BLaER1 treated with 17β-estradiol and CSF1 and Interleukin-3, amounts not matched to agents 10 nM and 100 nM (cell line): ENCODE measurements around the gene CFAP410.
"Not testable (repeated sequence)": the region's sequence is repeated elsewhere in the genome, so short reads cannot be mapped to it uniquely, and the experiment has no call there.

ENCODE experiments used
- H3K27ac ChIP-seq, 11 experiments: shearing (Covaris generic); formaldehyde crosslinking; 2 replicates each; pipeline ENCODE4 v1.8.1; 2022
- H3K27me3 ChIP-seq, 11 experiments: shearing (Covaris generic); formaldehyde crosslinking; 2 replicates each; pipeline ENCODE4 v1.8.1; 2022
- H3K36me3 ChIP-seq, 11 experiments: shearing (Covaris generic); formaldehyde crosslinking; 2 replicates each; pipeline ENCODE4 v1.8.1; 2022
- H3K4me1 ChIP-seq, 10 experiments: shearing (Covaris generic); formaldehyde crosslinking; 2 replicates each; pipeline ENCODE4 v1.8.1; 2022
- H3K4me2 ChIP-seq, 11 experiments: shearing (Covaris generic); formaldehyde crosslinking; 2 replicates each; pipeline ENCODE4 v1.8.1; 2022
- H3K4me3 ChIP-seq, 10 experiments: shearing (Covaris generic); formaldehyde crosslinking; 2 replicates each; pipeline ENCODE4 v1.8.1; 2022
- H3K9ac ChIP-seq, 11 experiments: shearing (Covaris generic); formaldehyde crosslinking; 2 replicates each; pipeline ENCODE4 v1.8.1; 2022
- H3K9me3 ChIP-seq, 11 experiments: shearing (Covaris generic); formaldehyde crosslinking; replicated peaks in 1 of 11; 2 replicates each; pipeline ENCODE4 v1.8.1; 2022
- H4K20me1 ChIP-seq, 11 experiments: shearing (Covaris generic); formaldehyde crosslinking; 2 replicates each; pipeline ENCODE4 v1.8.1; 2022
- Cebpa-rat ChIP-seq, 11 experiments: shearing (Covaris generic); IDR thresholded peaks; 2 replicates each; pipeline ENCODE4 v1.8.1; 2022

The CFAP410 gene

DNA sequence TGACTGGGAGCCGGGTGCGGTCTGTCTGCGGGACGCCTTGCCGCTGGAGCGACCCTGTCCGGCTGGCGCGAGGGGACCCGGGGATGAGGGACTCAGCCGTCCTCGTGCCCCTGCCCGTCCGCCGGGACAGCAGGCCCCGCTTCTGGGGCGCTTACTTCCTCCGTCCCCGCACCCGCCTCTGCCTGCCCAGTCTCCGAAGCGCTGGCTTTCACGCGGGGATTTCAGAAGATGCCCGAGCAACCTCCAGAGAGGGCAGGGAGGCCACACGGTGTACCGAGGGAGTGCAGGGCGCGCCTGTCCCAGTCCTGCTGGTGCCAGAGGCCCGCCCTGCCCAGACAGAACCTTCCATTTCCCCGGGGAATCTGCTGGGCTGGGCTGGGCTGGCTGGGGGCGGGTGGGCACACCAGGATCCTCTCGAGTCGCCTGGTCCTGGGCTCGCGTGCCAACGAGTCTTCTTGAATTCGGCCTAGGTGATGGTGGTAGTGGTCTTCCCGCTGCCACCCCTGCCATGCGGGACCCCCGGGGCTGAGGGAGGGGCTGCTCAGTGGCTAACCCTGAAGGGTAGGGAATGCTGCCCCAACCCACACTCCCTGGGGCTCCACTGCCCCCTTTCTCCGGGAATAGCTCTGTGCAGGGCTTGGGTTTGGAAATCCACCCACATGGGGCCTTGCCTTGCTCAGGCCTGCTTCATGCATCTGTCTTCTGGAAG is 11.7 kb upstream of the CFAP410 start:
- peaks cover 36 to 85% (median 62%) of the 10 kb centered on the region in 10 experiments for H3K4me1 ChIP-seq
- H3K4me2 ChIP-seq = peak overlapping the region; percentile 87 to 100 (median 96)
- peaks cover 0 to 8% (median 0%) of the 10 kb centered on the region in 11 experiments; a peak in 6 of 22 replicates for H3K9me3 ChIP-seq
- H3K4me3 ChIP-seq = peak overlapping the region in 5 of 10 experiments; percentile 71 to 78 (median 73); a peak in 6 of 20 replicates
- H3K27ac ChIP-seq = peak overlapping the region in 10 of 11 experiments; percentile 87 to 100 (median 98); a peak in 19 of 22 replicates
- H3K27me3 ChIP-seq = 0 out of 22 replicates have a peak, but pooled peaks cover 0 to 3% (median 0%) of the 10 kb centered on the region in 11 experiments
- H4K20me1 ChIP-seq = no peaks in the 10 kb centered on the region; a peak in 2 of 22 replicates
- H3K9ac ChIP-seq = peak overlapping the region; percentile 83 to 99 (median 94); a peak in 20 of 22 replicates
- TF ChIP-seq Cebpa-rat (IDR thresholded peaks at IDR 0.05) = no peak
- H3K36me3 ChIP-seq = peaks cover 8 to 16% (median 13%) of the 10 kb centered on the region in 11 experiments; a peak in 19 of 22 replicates

GRCh38 chr21:44349847-44350772 is 10.9 kb upstream of the CFAP410 start:
- peaks cover 31 to 85% (median 63%) of the 10 kb centered on the region in 10 experiments for H3K4me1 ChIP-seq
- H4K20me1 ChIP-seq = no peaks in the 10 kb centered on the region; a peak in 1 of 22 replicates
- H3K4me3 ChIP-seq = no peak overlapping the region
- peaks cover 0 to 4% (median 0%) of the 10 kb centered on the region in 11 experiments; a peak in 6 of 22 replicates for H3K9me3 ChIP-seq
- peaks cover 0 to 11% (median 0%) of the 10 kb centered on the region in 11 experiments; a peak in 2 of 22 replicates for H3K27me3 ChIP-seq
- H3K4me2 ChIP-seq = peak overlapping the region in 4 of 11 experiments; percentile 95 to 100 (median 96); a peak in 6 of 22 replicates
- H3K9ac ChIP-seq = peak overlapping the region in 1 of 11 experiments; percentile 37; a peak in 1 of 22 replicates
- peak overlapping the region in 6 of 11 experiments; percentile 1 to 100 (median 77); a peak in 7 of 22 replicates for H3K27ac ChIP-seq
- peaks cover under 1 to 8% (median 6%) of the 10 kb centered on the region in 11 experiments; a peak in 19 of 22 replicates for H3K36me3 ChIP-seq
- no peak for TF ChIP-seq Cebpa-rat (IDR thresholded peaks at IDR 0.05)

GRCh38 chr21:44349416-44349846 is 10.2 kb upstream of the CFAP410 start:
- TF ChIP-seq Cebpa-rat (IDR thresholded peaks at IDR 0.05) = no peak
- H3K27ac ChIP-seq = peak overlapping the region in 5 of 11 experiments; percentile 1 to 62 (median 55); a peak in 8 of 22 replicates
- peak overlapping the region in 8 of 11 experiments; percentile 3 to 82 (median 58); a peak in 8 of 22 replicates for H3K4me2 ChIP-seq
- H3K9ac ChIP-seq = peak overlapping the region in 4 of 11 experiments; percentile 15 to 46 (median 35); a peak in 5 of 22 replicates
- H3K9me3 ChIP-seq = no peaks in the 10 kb centered on the region
- peaks cover 0 to 1% (median 0%) of the 10 kb centered on the region in 11 experiments; a peak in 6 of 22 replicates for H3K36me3 ChIP-seq
- H3K4me3 ChIP-seq = no peak overlapping the region
- H3K27me3 ChIP-seq = peaks cover 0 to 17% (median 0%) of the 10 kb centered on the region in 11 experiments; a peak in 3 of 22 replicates
- H3K4me1 ChIP-seq = peaks cover 33 to 85% (median 64%) of the 10 kb centered on the region in 10 experiments
- H4K20me1 ChIP-seq = no peaks in the 10 kb centered on the region; a peak in 1 of 22 replicates

DNA sequence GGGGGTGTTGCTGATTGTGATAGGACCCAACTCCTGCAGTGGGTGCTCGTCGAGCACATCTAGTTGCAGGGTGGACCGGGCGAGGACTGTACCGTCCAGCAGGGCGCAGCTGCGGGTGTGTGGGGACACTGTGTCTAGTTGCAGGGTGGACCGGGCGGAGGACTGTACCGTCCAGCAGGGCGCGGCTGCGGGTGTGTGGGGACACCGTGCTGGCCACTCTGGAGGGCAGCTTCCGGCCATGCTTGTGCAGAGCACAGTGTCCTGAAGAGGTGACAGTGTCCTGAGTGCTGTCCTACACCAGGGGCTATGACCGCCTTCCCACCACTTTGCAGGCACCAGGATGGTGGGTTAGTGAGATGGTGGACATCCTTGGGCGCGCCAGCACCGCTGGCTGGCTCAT is 9.7 kb upstream of the CFAP410 start:
- Histone ChIP-seq H3K27ac (peak overlapping the region in 5 of 11 experiments; percentile 1 to 62 (median 55); a peak in 7 of 22 replicates), H3K9me3 (no peaks in the 10 kb centered on the region), H3K9ac (peak overlapping the region in 4 of 11 experiments; percentile 15 to 47 (median 40); a peak in 5 of 22 replicates), H3K27me3 (peaks cover 0 to 21% (median 0%) of the 10 kb centered on the region in 11 experiments; a peak in 3 of 22 replicates), H3K4me1 (peaks cover 35 to 85% (median 69%) of the 10 kb centered on the region in 10 experiments), H3K4me2 (peak overlapping the region in 9 of 11 experiments; percentile 3 to 82 (median 57); a peak in 14 of 22 replicates), H4K20me1 (no peaks in the 10 kb centered on the region; a peak in 1 of 22 replicates), H3K4me3 (no peak overlapping the region), H3K36me3 (no peaks in the 10 kb centered on the region)
- TF ChIP-seq Cebpa-rat (IDR thresholded peaks at IDR 0.05) = no peak

GRCh38 chr21:44347911-44348451 is 8.8 kb upstream of the CFAP410 start:
- H3K36me3 ChIP-seq = no peaks in the 10 kb centered on the region
- H3K9me3 ChIP-seq = no peaks in the 10 kb centered on the region
- H3K27me3 ChIP-seq = peaks cover 0 to 21% (median 0%) of the 10 kb centered on the region in 11 experiments; a peak in 3 of 22 replicates
- peak overlapping the region in 8 of 11 experiments; percentile 27 to 82 (median 58); a peak in 16 of 22 replicates for H3K4me2 ChIP-seq
- H3K4me3 ChIP-seq = no peak overlapping the region
- peak overlapping the region in 6 of 11 experiments; percentile 33 to 57 (median 46); a peak in 6 of 22 replicates for H3K9ac ChIP-seq
- no peak for TF ChIP-seq Cebpa-rat (IDR thresholded peaks at IDR 0.05)
- no peaks in the 10 kb centered on the region; a peak in 1 of 22 replicates for H4K20me1 ChIP-seq
- H3K4me1 ChIP-seq = peaks cover 35 to 91% (median 75%) of the 10 kb centered on the region in 10 experiments
- H3K27ac ChIP-seq = peak overlapping the region in 5 of 11 experiments; percentile 17 to 62 (median 36); a peak in 7 of 22 replicates

- Histone ChIP-seq H3K4me3 (no peak overlapping the region), H3K9me3 (no peaks in the 10 kb centered on the region), H3K36me3 (no peaks in the 10 kb centered on the region), H3K9ac (peak overlapping the region in 5 of 11 experiments; percentile 3 to 63 (median 56); a peak in 5 of 22 replicates), H3K4me2 (peak overlapping the region in 9 of 11 experiments; percentile 72 to 98 (median 83); a peak in 19 of 22 replicates), H3K27ac (peak overlapping the region in 3 of 11 experiments; percentile 58 to 65 (median 62); a peak in 3 of 22 replicates), H4K20me1 (no peaks in the 10 kb centered on the region; a peak in 1 of 22 replicates), H3K4me1 (peaks cover 11 to 77% (median 59%) of the 10 kb centered on the region in 10 experiments), H3K27me3 (peaks cover 0 to 21% (median 0%) of the 10 kb centered on the region in 11 experiments; a peak in 3 of 22 replicates)
- no peak for TF ChIP-seq Cebpa-rat (IDR thresholded peaks at IDR 0.05)
Measured at GRCh38 chr21:44345495-44345894, 6.3 kb upstream of the CFAP410 start.

DNA sequence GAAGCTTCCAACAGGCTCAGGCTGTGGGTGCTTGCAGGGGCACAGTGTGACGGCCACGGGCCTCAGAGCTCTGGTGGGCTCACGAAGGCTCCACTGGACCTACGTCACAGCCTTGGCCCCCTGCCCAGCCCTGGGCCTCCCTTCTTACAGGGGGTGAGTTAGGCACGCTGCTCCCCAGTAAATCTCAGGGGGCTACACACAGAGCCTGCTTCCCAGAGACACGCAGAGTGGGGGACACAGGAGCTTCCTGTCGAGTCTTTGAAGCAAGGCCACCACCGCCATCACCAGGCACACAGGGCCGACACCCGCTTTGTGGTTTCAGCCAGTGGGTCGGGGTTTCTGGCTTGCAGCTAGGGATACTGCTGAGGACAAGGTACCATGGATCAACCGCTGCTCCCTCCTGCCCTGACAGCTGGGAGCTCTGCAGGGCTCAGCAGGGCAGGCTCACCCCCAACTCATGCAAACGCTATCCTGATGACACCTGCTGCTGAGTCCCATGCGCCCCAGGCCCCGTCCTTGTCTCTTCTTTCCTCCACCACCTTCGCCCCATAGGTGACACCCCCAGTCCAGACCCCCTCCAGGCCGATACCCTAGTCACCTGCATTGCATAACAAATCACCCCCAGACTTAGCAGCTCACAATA is 5.5 kb upstream of the CFAP410 start:
- Histone ChIP-seq H3K9ac (peak overlapping the region in 5 of 11 experiments; percentile 4 to 63 (median 56); a peak in 8 of 22 replicates), H3K4me2 (peak overlapping the region; percentile 43 to 98 (median 82)), H3K4me3 (peak overlapping the region in 1 of 10 experiments; percentile 22; a peak in 1 of 20 replicates), H4K20me1 (no peaks in the 10 kb centered on the region; a peak in 1 of 22 replicates), H3K27ac (peak overlapping the region in 6 of 11 experiments; percentile 29 to 65 (median 56); a peak in 9 of 22 replicates), H3K36me3 (no peaks in the 10 kb centered on the region), H3K27me3 (peaks cover 0 to 21% (median 0%) of the 10 kb centered on the region in 11 experiments; a peak in 3 of 22 replicates), H3K9me3 (no peaks in the 10 kb centered on the region), H3K4me1 (peaks cover 19 to 86% (median 67%) of the 10 kb centered on the region in 10 experiments)
- no peak for TF ChIP-seq Cebpa-rat (IDR thresholded peaks at IDR 0.05)

GRCh38 chr21:44342981-44343380 is 3.8 kb upstream of the CFAP410 start:
- H3K4me2 ChIP-seq = peak overlapping the region in 7 of 11 experiments; percentile 1 to 85 (median 31); a peak in 8 of 22 replicates
- not testable (repeated sequence) for H3K9me3 ChIP-seq, H3K4me3 ChIP-seq, H4K20me1 ChIP-seq, H3K36me3 ChIP-seq, H3K9ac ChIP-seq
- H3K27me3 ChIP-seq = peaks cover 0 to 21% (median 0%) of the 10 kb centered on the region in 11 experiments; a peak in 3 of 22 replicates
- peaks cover 24 to 76% (median 61%) of the 10 kb centered on the region in 10 experiments for H3K4me1 ChIP-seq
- H3K27ac ChIP-seq = peak overlapping the region in 1 of 11 experiments; percentile 23; a peak in 2 of 22 replicates

DNA sequence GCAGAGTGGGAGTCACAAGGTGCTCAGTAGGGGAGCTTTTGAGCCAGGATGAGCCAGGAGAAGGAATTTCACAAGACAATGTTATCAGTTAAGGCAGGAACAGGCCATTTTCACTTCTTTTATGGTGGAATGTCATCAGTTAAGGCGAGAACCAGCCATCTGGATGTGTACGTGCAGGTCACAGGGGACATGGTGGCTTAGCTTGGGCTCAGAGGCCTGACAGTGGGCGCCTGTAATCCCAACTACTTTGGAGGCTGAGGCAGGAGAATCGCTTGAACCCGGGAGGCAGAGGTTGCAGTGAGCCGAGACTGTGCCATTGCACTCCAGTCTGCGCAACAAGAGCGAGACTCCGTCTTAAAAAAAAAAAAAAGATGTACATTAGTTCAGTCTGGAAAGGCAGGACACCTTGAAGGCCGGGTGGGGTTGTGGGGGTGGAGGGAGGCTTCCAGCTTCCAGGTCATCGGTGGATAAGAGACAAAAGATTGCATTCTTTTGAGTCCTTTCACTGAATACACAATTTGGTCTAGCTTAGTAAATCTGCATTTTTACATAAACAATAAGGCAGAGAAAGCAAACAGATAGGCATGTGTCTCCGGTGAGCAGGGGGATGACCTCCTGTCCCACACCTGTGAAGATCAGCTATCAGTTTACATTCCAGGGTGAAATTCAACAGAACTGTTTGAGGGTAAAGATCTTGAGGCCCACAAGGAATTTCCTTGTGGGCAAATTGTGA is 2.7 kb upstream of the CFAP410 start:
- H3K27ac ChIP-seq = peak overlapping the region in 1 of 11 experiments; percentile 17; a peak in 1 of 22 replicates
- H3K9me3 ChIP-seq, H3K4me3 ChIP-seq, H3K36me3 ChIP-seq, H3K9ac ChIP-seq, H3K4me2 ChIP-seq: not testable (repeated sequence)
- H3K27me3 ChIP-seq = peaks cover 0 to 21% (median 0%) of the 10 kb centered on the region in 11 experiments; a peak in 3 of 22 replicates
- H3K4me1 ChIP-seq = peaks cover 35 to 77% (median 68%) of the 10 kb centered on the region in 10 experiments
- H4K20me1 ChIP-seq = peaks cover 0 to 11% (median 0%) of the 10 kb centered on the region in 11 experiments; a peak in 6 of 22 replicates
